Mesothelial cell of epicardium (in vitro differentiated cells): ENCODE data around the gene SUCLA2. TPM values are rescaled to one million over a fixed set of nuclear protein-coding genes. Genes with fewer than 3 reads are reported as not detected.

Experiments
- DNase-seq, 2 experiments: peaks; one replicate each; pipeline ENCODE4 v3.0.0; 2021; ENCODE audit warnings: low spot score in 2 of 2; ENCODE audit not compliant: unreplicated experiment in 2 of 2
- H3K27ac Mint-ChIP-seq: 2 replicates; pipeline ENCODE4 v1.8.0; 2021; ENCODE audit warnings: mixed read lengths
- H3K27me3 Mint-ChIP-seq: 2 replicates; pipeline ENCODE4 v1.8.0; 2021; ENCODE audit warnings: low read depth, mixed read lengths
- H3K36me3 Mint-ChIP-seq: 2 replicates; pipeline ENCODE4 v1.8.0; 2021; ENCODE audit warnings: mixed read lengths
- H3K4me1 Mint-ChIP-seq: 2 replicates; pipeline ENCODE4 v1.8.0; 2021; ENCODE audit warnings: mixed read lengths
- H3K4me3 Mint-ChIP-seq: 2 replicates; pipeline ENCODE4 v1.8.0; 2021; ENCODE audit warnings: mild to moderate bottlenecking, moderate library complexity, mixed read lengths
- H3K9me3 Mint-ChIP-seq: 2 replicates; pipeline ENCODE4 v1.8.0; 2021; ENCODE audit warnings: mixed read lengths
- CTCF ChIP-seq: fragments of 200-600 bp; sonication (generic); IDR thresholded peaks from one replicate; pipeline ENCODE4 v1.5.0; 2021; ENCODE audit warnings: antibody characterized with exemption; ENCODE audit not compliant: unreplicated experiment
- total RNA-seq: library from RNA; stranded (reverse); gene quantifications from 3 replicates; pipeline ENCODE4 v1.2.1, GENCODE V29; 2021

SUCLA2 gene
- total RNA-seq, 1 donor from 2014 or later, result 41.1 TPM

GRCh38 chr13:47908197-47908902 is 92.7 kb downstream of the SUCLA2 start:
- no peak for DNase-seq
- Mint-ChIP-seq H3K36me3 (peaks cover 1% of the 10 kb centered on the region), H3K9me3 (peaks cover 23% of the 10 kb centered on the region), H3K27me3 (no peaks in the 10 kb centered on the region), H3K4me3 (no peak overlapping the region), H3K4me1 (peaks cover 3% of the 10 kb centered on the region), H3K27ac (no peak overlapping the region)
- TF ChIP-seq CTCF, result no peak

- no peak overlapping the region for H3K27ac Mint-ChIP-seq
- DNase-seq, result no peak
- peaks cover 7% of the 10 kb centered on the region for H3K9me3 Mint-ChIP-seq
- no peak for TF ChIP-seq CTCF
- H3K36me3 Mint-ChIP-seq, result peaks cover 6% of the 10 kb centered on the region
- H3K4me3 Mint-ChIP-seq, result no peak overlapping the region
- H3K4me1 Mint-ChIP-seq, result peaks cover 3% of the 10 kb centered on the region
- H3K27me3 Mint-ChIP-seq, result no peaks in the 10 kb centered on the region
Measured at GRCh38 chr13:47904891-47905290, 96.2 kb downstream of the SUCLA2 start.

- Mint-ChIP-seq H3K27ac (no peak overlapping the region), H3K4me3 (no peak overlapping the region), H3K27me3 (no peaks in the 10 kb centered on the region), H3K9me3 (peaks cover 11% of the 10 kb centered on the region), H3K36me3 (peaks cover 6% of the 10 kb centered on the region), H3K4me1 (peaks cover 3% of the 10 kb centered on the region)
- TF ChIP-seq CTCF, result no peak
- no peak for DNase-seq
Measured at GRCh38 chr13:47904241-47904640, 96.8 kb downstream of the SUCLA2 start.

GRCh38 chr13:47903836-47904235 is 97.2 kb downstream of the SUCLA2 start:
- Mint-ChIP-seq H3K4me3 (no peak overlapping the region), H3K36me3 (peaks cover 10% of the 10 kb centered on the region), H3K27me3 (no peaks in the 10 kb centered on the region), H3K9me3 (peaks cover 11% of the 10 kb centered on the region), H3K27ac (no peak overlapping the region), H3K4me1 (peaks cover 3% of the 10 kb centered on the region)
- no peak for TF ChIP-seq CTCF
- DNase-seq, result no peak

GRCh38 chr13:47901441-47901840 is 99.6 kb downstream of the SUCLA2 start:
- Mint-ChIP-seq H3K4me1 (peaks cover 9% of the 10 kb centered on the region), H3K4me3 (no peak overlapping the region), H3K27ac (no peak overlapping the region), H3K27me3 (no peaks in the 10 kb centered on the region), H3K36me3 (peaks cover 10% of the 10 kb centered on the region), H3K9me3 (peaks cover 11% of the 10 kb centered on the region)
- no peak for TF ChIP-seq CTCF
- no peak for DNase-seq
